Activated T-helper 1 cell treated with anti-CD3 and anti-CD28 coated beads, Interleukin-2, amount 50 U/mL, for 16 hours (primary cell): ENCODE data around the gene TMEM200A.

Source experiments
- DNase-seq, 2 donors: peaks; one replicate each; pipeline ENCODE4 v3.0.0-alpha.2; 2020; ENCODE audit warnings: low read depth in 1 of 2, low spot score in 1 of 2

TMEM200A gene

GRCh38 chr6:130423044-130423443 is 57.2 kb downstream of the TMEM200A start:
- DNase-seq = no peak

- no peak for DNase-seq
Measured at GRCh38 chr6:130424710-130425109, 58.9 kb downstream of the TMEM200A start.

GRCh38 chr6:130425537-130425936 is 59.7 kb downstream of the TMEM200A start:
- DNase-seq = no peak

DNA sequence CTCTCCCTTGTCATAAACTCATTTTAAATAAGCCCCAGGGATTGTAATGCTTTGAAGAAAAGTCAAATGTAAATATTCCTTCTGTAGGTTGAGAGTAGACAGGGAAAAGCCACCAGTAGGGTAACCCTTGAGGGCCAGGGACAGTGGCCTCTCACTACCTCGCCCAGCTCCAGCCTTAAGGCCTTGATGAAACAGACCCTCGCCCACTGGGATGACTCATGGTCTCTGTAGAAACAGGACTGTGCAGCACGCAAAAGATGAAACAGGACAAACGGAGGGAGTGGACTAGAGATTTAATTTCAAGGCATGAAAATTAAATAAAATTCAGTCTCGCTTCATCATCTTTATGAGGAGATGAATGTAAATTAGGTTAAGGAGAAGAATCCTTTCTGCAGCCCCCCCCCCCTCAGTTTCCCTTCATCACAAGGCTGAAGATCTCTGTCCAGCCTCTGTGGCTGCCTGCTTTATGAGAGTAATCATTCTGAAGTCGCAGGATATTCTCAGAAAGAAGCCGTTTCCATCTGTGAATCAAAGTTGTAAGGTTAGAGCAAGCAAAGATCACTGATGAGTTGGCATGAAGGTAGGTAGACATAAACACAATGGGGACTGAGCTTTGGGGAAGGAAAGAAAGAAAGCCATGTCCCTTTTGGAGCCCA is 60.4 kb downstream of the TMEM200A start:
- no peak for DNase-seq

DNA sequence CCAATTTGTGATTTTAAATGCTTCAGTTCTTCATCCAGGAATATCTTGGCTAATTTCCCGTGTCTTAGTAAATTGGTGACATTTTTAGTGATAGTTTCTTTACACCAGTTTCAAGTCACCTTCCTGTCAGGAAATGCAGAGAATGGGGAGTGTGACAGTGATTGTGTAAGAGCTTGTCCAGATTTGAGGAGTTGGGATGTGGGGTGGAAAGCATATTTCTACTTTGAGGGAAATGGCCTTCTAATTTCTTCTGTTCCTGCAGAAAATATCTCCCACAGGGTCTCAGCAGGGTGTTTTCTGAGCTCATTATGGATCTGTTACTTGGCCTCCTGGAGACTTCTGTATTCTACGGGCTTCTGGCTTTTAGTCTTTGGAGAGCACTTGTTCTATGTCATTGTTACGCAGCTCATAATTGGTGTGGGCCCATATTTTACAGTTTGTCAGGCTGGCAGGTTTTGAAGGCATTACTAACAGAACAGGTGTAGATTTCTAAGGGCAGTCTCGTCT is 65.6 kb downstream of the TMEM200A start:
- no peak for DNase-seq

DNA sequence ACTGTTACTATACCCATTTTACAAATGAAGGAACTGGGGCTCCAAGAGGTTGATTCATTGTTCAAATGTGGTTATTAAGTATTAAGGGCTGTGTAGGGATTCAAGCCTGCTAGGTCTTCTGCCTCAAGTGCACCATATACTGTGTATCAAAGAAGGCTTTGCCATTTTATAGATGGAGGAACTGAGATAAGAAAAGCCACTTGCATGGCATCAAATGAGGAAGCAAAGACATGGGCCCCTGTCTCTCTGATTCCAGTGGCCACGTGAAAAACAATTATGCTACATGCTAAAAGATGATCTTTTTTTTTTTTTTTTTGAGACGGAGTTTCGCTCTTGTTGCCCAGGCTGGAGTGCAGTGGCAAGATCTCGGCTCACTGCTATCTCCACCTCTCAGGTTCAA is 67.0 kb downstream of the TMEM200A start:
- DNase-seq = no peak

- DNase-seq = no peak
Measured at GRCh38 chr6:130434174-130434873, 68.5 kb downstream of the TMEM200A start.

GRCh38 chr6:130435181-130435580 is 69.4 kb downstream of the TMEM200A start:
- DNase-seq = no peak

DNA sequence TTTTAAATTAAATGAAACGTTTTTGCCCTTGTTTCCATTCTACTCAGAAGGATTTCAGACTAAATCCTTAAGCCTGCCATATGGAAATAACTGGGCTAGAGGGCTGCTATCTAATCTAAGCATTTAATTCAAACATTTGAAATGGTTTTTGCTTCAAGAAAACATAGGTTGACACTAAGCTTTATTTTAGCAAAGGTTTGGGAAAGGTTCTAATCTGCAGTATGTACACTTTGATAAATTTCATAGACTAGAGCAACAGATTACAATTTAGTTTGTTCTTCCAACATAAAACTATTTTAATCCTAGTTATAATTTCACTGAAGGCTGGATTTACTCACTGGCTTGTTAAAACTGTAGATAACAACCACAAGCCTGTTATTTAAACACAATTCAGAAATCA is 72.1 kb downstream of the TMEM200A start:
- no peak for DNase-seq

DNA sequence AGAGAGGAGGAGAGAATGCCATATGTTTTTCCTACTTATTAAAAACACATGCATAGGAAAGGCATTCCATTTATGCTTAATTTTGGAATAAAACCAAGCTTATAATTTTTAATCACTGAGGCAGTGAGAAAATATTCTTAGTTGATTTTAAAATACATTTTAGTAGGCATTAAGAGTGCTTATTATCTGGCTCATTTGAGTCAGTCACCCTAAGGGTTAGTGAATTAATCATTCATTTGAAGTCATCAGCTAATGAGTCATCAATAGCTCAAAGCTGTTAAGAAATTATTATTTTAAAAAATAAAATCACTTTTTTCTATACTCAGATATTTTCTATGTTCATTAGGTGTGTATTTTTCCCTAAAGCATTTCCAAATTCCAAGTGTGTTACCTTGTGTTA is 81.6 kb downstream of the TMEM200A start:
- DNase-seq = no peak

- DNase-seq = no peak
Measured at GRCh38 chr6:130452336-130452735, 86.5 kb downstream of the TMEM200A start.

DNA sequence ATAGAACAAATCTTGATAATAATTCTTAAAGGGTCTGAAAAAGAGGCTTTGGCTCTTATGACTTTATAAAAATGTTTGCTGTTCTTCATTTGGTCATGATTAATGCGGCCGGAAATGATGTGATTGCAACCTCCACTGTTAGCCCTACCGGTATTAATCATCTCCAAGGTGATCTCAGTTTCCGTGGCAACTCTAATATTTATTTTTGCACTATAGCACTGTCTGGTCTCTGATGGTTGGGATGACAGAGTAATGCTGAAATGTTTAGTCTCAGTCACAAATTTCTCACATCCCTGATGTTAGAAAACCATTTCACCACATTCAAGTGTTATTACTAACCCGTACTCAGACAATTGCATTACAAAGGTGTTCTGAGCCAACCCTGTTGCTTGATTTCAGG is 87.4 kb downstream of the TMEM200A start:
- DNase-seq = no peak

DNA sequence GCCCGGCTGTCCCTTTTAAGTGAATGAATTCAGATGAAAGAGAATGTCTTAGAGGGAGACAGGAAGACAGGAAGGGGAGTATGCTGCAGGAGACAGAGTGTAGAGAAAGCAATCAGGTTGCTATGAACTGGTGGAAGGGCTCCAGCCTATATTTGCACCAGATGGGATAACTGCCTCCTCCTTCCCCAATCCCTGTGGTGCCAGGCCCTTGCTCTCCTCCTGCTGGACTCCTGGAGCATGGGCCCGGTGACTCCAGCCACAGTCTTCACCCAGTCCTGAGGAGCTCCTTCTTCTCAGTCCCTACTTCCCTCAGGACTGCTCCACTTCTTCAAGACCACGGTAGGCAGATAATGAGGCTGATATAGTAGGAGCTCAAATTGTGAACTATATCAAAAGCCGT is 91.8 kb downstream of the TMEM200A start:
- DNase-seq = no peak

DNA sequence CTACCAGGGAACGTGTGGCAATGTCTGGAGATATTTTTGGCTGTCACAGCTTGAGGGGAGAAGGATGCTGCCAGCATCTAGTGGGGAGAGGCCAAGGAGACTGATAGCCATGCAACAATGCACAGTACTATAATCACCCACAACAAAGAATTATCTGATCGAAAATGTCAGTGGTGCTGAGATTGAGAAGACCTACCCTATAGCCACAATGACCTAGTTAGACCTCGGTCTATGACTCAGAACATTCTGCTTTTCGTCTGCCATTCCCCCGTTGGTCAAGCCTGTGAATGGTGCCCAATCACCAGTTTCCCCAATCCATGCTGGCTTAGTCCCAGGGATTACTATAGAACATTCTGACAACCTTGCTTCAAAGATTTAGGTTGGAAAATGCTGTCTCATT is 93.5 kb downstream of the TMEM200A start:
- DNase-seq = no peak

- no peak for DNase-seq
Measured at GRCh38 chr6:130460934-130461333, 95.1 kb downstream of the TMEM200A start.

GRCh38 chr6:130466052-130466747 is 100.4 kb downstream of the TMEM200A start:
- no peak for DNase-seq

DNA sequence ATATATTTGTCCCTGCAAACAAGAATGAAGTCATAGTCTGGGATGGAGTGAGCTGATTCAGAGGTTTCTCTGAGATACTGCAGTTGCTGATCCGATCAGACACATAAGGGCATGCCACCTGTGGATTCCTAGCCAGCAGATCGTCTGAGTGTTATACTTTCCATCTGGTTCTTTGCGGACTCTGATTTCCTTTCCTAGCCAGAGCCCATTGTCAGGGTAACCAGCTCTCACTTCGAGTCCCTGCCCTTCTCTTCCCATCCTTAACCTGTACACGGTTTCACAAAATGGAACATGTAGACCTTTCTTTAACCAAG is 100.9 kb downstream of the TMEM200A start:
- no peak for DNase-seq

DNA sequence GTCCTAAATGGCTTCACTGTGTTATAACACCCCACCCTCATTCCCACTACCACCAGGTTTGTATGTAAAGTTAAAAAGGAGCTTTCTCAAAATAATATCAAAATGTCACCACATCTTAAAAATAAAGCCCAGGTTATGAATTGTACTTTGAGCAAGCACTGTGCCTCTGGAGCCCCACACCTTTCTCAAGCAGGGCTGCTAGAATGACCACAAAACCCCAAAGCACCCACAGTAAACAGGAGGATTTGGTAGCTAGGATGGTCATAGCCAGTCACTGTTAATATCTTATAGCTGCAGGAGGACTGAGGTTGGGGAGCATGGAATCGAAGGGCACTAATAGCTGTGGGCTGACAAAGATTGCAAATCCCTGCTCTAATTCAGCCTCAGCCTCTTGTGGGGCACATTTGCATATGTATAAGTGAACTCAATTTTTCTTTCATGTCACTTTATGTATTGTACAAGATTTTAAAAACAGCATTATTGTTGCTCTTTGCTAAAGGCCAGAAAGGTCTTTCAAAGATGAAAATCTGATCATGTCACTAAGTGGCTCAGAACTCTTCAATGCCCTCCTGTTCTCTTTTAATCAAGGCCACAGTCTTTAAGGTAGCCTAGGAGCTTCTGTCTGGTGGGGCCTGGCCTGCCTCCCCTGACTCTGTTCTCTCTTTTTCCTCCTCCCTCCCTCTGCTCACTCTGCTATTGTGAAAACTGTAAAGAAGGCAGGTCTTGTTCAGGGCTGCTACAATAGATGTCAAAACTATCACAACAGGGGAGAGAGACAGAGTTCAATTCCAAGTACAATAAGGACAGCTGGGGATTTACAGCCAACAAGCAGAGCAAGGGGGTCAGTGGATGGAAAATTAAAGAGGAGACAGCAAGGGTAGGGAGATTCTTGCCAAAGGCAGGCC is 101.6 kb downstream of the TMEM200A start:
- DNase-seq = no peak

DNA sequence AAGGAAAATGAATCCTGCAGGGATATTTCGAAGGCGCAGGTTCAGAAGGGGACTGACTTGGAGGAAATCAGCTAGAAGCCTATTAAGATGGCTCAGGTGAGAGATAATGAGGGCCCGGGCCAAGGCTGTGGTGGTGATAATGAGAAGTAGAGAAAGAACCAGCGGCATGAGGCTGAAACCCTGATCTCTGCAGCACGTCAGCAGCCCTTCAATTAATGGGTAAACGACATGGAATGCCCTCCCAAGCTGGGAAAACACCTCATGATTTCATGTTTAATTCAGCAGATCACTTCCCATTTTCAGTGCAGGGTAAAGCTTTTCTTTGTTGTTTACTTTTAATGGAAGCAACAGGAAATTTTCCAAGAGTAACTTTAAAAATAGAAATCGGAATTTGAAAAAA is 104.9 kb downstream of the TMEM200A start:
- DNase-seq = no peak

DNA sequence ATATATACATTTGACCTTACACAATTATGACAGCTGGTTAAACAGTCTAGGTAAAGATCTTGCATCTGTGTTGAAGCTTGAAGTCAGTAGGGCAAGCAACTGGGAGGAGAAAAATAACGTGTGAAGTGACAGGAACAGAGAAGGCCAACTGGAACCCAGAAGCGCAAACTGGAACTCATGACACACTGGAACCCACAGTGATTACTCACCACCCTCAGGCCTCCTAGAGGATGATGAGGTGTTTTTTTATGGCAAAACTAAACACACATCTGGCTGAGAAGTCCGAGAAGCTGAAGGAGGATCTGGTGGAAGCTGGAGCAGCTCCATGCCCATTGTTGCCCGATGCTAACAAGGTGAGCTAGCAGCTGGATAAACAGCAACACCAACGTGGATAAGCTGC is 108.1 kb downstream of the TMEM200A start:
- DNase-seq = no peak

- no peak for DNase-seq
Measured at GRCh38 chr6:130482645-130483390, 117.0 kb downstream of the TMEM200A start.
